8988T (cell line): Measurements from ENCODE around the gene KATNIP.
"Not testable (repeated sequence)": the region's sequence is repeated elsewhere in the genome, so short reads cannot be mapped to it uniquely, and the experiment has no call there.

Experiments used
- DNase-seq: peaks from one replicate; pipeline ENCODE4 v3.0.0; 2011

The KATNIP gene

DNA sequence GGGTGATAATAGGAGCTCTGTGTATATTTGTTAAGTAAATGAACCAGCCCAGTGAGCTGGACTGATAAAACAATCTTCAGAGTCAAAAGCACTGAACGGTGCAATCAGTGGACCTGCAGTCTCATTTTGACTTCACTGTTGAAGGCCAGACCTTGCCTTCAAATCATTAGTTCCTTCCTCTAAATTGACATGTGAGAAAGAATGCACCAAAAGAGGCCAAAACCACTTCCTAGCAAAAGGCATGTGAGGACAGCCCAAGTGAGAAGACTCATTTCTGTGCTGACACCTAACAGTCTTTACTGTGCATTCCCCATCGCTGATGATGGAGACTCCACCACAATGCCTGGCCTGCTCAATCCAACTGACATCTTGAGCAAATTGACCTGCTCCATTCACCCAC lies 10.8 kb upstream of the KATNIP start:
- DNase-seq, result no peak

DNA sequence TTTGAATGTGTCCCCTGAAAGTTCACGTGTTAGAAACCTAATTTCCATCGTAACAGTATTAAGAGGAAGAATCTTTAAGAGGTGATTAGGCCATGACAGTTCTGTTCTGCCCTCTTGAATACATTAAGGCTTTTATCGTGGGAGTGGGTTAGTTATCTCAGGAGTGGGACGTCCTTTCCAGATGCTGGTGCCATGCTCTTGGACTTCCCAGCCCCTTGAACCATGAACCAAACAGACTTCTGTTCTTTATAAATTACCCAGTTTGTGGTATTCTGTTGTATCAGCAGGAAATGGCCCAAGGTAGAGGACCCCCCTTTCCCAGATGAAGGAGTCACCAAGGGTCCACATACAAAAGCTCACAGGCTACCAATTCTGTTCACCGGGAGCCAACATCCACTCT lies 10.3 kb upstream of the KATNIP start:
- DNase-seq, result no peak

DNA sequence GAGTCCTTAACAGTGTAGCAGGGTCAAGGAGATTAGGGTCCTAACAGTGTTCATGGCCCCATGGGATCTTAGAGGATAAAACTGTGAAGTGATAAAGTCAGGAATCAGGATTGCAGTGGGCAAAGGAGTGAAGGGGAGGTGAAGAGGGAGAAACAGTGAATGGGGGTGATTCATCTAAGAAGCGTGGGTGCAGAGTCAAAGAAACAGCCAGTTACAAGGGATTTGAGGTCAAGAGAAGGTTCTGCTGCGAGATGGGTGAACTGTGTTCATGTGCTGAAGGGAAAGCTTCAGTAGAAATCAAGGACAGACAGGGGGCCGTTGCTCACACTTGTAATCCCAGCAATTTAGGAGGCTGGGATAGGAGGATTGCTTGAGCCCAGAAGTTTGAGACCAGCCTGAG lies 6.1 kb upstream of the KATNIP start:
- no peak for DNase-seq

DNA sequence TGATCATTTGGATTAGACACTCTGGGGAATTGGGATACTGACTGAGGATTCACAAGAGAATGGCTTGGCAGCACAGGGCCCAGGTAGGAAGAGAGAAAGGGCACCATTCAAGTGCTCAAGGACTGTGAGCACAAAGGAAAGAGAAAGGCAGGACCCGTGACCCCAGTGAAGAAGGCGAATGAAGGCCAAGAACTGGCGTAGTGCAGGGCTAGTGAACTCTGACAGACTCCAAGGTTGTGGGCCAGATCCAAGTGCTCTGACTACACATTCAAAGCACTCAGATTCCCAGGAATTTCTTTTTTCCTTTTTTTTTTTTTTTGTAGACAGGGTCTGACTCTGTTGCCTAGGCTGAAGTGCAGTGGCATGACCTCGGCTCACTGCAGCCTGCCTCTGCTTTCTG lies 5.3 kb upstream of the KATNIP start:
- no peak for DNase-seq

DNA sequence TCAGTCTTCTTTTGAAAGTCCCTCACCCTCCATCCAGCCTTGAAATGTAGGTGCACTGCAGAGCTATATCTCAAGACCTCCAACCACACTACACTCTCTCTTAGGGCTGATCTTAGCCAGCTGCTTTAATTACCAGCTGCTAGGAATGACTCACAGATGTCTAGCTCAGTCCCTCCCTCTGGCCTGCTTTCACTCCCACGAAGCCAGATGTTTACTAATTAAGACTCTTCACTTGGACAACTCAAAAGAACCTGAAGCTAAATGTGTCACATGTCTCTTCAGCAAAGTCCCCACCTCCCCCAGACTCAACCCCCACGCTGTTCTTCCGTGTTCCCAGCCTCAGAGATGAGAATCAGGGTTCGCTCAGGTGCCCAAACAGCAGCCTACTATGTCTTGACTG lies 2.8 kb upstream of the KATNIP start:
- no peak for DNase-seq

DNA sequence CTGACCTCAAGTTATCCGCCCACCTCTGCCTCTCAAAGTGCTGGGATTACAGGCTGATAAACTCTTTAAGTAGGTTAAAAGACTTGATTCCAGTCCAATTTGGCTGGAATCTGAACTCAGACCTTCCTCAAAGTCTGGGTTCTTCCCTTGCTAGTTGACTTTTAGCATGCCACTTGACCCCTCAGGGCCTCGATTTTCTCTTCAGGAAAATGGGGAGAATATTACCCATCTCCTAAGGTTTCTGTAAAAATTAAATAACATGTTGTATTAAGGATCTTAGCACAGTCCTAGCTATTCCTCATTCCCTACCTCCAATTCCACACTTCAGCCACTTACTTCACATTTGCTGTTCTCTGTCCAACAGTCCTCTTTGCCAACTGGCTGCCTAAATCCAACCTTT lies 2.1 kb upstream of the KATNIP start:
- DNase-seq, result no peak

DNA sequence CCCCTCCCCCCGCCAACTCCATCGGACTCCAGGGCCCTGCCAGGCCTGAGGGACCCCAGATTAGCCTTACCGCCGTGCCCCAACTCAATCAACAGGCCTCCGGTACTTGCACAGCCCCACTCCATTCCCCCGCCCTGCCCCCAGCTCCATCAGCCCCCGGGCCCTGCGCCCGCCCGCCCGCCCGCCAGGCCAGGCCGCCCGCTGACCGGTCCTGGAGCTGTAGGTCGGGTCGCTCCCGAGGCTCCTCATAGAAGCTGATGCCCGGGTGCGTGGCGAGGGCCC lies 539 bp upstream of the KATNIP start:
- no peak for DNase-seq

DNA sequence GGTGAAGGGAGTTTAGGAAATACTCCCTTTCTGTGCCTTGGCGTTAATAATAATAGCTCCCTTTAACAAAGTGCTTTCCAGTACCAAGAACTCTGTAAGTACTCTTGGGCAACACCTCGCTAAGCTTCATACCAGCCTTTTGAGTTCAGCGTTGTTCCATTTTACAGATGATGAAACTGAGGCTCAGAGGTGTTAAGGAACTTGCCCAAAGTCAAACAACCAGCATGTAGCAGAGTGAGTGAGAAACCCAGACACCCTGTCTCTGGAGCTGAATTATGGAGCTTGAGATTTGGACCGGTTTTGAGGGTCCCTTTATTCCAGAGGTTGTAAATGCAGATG lies 607 bp downstream of the KATNIP start:
- DNase-seq, result no peak

DNA sequence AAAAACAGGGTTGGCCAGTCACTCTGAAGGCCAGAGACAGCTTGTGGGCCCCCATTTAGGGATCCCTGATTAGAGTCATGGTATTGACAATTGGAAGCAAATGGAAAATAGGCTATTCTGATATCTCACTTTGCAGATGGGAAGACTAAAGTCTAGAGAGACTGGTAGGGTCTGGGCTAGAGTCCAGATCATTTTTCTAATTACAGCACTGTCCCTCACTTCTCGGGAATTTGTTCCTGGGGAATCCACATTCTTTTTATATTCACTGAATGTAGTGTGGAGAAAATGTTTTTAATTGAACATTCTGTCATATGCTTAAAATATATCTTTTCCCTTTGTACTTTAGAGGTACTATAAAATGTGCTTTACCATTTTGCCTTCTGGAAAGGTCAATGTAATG lies 1.1 kb downstream of the KATNIP start:
- DNase-seq, result no peak

DNA sequence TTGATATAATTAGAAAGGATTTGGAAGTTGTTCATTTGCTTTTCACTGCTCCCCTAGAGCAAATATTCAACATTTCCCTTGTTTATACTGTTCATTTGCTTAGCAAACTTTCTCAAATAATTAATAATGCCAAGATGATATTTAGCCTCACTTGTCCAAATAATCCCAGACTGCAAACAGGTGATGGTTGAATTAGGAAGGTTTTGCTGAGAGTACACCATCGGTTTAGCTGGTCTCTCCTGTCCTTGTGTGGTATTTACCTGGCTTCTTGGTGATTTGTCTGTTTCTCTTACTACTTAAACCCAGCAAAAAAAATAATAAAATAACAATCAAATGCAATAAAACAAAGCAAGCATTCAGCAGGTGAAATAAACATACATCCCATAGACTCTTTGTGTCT lies 6.5 kb downstream of the KATNIP start:
- DNase-seq, result no peak

DNA sequence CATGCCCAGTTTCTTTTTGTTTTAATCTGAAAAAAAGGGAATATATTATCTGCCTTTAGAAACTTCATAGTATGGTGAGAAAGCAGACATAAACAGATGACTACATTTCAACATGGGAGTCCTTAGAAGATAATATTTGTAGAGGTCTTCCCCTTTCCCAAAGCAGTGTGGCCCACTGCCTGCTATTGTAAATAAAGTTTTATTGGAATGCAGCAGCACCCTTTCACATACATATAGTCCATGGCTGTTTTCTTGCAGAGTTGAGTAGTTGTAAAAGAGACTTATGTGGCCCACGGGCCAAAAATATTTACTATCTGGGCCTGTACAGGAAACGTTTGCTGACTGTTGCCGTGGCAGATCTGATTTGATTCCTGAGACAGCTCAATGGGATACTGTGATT lies 8.5 kb downstream of the KATNIP start:
- DNase-seq, result no peak

DNA sequence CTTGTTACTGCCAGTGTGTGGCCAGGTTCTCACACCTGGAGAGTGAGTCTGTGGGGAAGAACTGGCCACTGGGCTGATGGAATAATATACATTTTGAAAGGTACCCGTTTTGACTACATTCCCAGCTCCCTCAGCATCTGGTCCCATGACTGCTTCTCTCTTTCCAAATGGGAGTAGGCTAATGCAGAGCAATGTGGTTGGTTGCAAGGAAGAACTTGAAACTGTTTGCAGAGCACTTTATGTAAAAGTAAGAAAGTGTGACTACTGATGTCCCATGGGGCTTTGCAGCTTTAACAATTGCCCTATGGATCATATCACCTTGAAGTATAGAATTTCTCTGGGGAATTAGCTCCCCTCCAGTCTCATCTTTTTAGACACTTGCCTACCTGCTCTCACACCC lies 9.0 kb downstream of the KATNIP start:
- no peak for DNase-seq

DNA sequence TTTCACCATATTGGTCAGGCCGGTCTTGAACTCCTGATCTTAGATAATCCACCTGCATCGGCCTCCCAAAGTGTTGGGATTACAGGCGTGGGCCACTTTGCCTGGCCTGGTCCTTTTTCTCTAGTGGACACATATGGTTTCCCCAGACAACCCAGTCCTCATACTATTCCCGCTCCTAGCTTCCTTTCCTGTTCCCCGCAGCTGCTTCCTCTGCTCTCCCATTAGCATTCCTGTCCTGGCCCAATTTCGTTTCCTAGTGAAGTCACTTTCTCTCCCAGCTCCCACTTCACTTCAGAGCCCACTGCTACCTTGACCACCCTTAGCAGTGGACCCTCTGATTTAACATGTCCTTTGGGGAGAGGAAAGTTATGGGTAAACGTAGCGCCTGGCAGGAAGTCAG lies 11.3 kb downstream of the KATNIP start:
- no peak for DNase-seq

DNA sequence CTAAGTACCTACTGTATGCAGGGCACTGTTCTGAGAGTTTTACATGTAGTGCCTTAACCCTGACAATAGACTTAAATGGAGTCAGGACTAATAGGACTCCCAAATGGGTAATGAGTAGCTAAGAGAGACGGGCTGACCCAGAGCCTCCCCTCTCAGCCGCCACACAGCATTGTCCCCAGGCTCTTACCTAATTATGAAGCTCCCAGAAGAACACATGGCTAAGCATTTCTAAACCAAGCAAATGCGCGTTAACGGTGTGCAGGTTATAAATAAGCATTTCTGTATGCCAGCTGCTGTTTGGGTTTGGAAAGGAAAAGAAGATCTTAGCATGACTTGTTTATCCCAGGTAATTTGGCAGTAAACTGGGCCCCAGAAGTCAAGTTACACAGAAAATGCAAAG lies 14.3 kb downstream of the KATNIP start:
- DNase-seq, result no peak

DNA sequence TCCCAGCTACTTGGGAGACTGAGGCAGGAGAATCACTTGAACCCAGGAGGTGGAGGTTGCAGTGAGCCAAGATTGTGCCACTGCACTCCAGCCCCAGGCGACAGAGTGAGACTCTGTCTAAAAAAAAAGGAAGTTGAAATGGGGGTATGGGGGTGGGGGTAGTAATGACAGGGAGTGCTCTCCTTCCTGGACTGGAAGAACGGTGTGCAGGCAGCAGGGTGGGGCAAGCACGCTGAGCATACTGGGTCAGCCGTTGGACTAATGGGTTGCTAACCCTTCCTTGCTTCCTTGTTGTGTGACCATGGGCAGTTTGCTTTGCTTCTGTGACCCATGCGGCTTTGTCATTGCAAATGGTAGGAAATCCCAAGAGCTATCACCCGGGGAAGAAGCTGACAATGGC lies 16.5 kb downstream of the KATNIP start:
- no peak for DNase-seq

DNA sequence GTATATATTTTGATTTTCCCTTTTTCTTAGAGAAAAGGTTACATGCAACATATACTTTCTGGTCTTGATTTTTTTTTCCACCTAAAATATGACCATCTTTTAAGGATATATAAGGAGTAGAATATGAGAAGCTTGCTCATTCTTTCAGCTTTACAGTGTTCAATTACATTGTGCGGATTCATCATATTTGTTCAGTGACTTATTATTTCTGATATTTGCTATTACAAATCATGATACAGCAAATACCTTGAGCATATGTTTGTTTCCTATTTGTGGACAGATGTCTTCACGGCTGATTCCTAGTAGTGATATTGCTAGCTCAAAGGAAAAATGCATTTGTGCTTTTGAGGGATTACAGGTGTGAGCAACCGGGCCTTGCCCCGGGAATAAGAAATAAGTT lies 18.1 kb downstream of the KATNIP start:
- no peak for DNase-seq

DNA sequence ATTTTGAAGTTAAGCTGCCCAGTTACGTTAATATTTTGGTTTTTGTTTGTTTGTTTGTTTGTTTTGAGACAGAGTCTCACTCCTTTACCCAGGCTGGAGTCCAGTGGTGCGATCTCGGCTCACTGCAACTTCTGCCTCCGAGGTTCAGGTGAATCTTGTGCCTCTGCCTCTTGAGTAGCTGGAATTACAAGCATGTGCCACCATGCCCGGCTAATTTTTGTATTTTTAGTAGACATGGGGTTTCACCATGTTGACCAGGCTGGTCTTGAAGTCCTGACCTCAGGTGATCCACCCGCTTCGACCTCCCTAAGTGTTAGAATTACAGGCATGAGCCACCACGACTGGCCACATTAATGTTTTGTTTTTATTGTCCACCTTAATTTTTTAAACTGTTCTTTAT lies 21.0 kb downstream of the KATNIP start:
- not testable (repeated sequence) for DNase-seq

DNA sequence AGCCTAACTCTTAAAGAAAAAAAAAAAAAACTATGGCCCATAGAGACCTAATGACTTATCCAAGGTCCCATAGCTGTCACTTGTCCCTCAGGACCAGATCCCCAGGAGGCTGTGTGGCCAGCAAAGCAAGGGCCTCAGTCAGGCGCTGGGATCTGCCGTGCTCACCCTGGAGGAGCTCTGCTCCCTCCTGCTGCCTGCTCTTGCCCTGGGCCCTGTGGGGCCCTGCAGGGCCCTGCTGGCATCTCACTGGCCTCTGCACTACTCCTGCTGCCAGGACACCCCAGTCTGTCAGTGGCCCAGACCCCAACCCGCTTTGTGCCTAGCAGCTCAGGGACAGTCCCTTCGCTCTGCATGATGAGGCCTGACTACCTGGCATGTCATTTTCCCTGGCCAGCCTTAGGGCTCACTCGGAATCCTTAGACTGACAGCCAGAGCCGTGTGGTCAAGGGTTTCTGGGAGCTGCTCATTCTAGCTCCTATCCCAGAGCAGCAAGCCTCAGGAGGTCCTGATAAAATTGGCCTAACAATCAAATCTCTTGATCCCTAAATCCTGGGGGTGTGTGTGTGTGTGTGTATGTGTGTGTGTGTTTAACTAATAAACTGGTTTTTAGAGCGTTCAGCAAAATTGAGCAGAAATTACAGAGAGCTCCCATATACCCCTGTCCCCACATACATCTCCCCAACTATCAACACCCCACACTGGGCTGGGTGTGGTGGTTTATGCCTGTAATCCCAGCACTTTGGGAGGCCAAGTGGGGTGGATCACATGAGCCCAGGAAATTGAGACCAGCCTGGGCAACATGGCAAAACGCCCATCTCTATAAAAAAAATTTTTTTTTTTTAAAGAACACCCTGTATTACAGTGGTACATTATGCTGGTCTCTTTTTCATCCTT lies 21.7 kb downstream of the KATNIP start:
- DNase-seq, result no peak

DNA sequence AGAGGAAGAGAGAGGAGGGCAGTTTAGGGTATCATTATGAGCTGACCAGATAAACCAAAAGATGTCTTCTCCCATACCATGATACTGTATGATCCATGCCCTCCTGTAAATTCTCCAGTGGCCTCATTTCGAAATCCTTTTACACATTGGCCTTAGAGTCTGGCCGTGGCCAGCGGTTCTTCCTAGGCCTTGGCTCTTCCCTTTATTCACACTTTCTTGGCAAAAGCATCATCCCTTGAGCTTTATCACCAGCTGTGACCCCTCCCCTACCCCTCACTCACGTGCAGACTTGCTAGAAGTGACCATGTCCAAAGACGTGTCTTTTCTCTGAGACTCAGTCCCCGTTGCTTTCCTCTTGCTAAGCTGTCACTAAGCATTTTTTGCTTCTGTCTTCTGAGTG lies 22.8 kb downstream of the KATNIP start:
- no peak for DNase-seq

DNA sequence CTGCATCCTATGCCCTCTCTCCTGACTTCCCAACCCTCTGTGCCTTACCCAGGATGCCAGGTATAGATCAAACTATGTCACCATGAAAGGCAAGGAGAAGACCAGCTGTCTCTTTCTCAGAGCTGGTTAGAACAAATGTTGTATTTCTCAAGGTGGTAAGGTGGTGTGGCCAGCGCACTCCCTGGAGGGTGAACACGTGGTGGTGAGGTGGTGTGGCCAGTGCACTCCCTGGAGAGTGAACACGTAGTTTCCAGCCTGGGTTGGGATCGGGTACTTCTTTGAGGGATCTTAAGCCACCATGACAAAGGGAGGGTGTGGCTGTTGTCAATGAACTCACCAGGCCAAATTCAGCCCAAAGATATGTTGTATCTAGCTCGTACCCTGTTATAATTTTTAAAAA lies 26.8 kb downstream of the KATNIP start:
- DNase-seq, result no peak

DNA sequence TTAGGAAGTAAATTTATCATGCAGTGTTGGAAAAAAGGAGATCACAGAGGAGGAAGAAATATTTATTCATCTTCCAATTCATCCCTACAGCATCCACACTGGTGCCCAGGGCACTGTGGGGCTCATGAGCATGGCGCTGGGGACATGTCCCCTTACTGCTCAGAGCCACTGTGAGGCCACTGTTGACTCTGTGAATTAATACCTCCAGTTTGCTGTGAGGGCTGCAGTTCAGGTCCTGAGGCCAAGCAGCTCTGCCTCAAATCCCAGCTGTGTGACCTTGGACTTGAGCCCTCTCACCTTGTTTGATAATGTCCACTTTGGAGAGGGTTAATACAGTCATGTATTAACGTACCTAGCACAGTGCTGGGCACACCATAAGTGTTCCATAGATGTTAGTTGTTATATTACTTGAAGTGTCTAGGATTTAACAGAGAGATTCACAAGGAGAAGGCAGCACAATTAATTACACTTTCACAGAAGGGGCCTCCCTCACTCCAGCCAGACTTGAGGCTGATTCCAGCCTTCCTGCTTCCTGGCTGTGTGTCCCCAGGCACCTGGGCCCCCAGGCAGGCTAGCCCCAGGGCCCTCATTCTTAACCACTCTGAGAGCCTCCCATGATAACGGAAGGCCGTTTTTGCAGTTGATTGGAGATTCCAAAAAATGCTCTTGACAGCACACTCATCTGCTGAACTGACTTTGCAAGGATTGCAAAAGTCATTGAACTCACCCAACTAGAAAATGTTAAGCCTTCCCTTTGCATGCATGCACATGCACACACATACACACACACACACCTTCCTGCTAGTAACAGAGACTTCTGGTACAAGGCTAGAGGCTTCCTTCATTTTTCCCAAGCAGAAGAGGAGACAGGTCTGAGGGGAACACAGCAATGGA lies 29.4 kb downstream of the KATNIP start:
- DNase-seq, result no peak

DNA sequence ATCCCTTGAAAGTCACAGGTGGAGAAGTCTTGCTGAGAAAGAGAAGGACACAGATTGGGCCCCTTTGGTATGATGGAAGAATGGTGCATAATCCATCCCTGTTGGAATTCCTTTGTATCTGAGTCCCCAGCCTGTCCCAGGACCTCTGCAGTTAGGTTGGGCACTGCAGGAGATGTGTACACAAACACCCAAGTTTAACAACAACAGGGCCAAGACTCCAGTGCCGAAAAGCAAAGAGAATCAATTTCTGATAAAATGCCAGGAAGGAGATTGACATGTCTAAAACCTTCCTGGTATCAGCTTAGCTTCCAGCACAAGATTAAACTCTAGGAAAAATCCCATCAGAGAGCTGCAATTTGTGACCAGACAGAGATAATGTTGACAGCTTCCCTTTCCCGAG lies 32.9 kb downstream of the KATNIP start:
- DNase-seq, result no peak

DNA sequence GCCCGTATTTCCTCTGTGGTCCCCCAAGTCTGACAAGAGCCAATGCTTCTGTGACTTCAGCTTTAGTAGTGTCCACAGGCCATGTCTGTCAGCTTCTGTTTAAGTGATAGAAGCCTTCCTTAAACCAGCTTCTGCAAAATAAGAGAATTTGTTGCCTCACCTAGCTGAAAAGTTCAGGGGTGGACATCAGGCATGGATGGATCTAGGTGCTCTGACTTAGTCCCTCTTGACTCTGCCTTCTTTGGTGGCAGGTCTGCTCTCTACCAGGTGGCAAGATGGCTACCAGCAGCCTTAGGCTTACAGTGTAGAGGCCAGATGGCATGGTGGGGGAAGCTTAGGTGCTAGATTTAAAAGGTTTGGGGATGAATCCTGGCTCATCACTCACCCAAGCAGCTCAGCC lies 33.7 kb downstream of the KATNIP start:
- no peak for DNase-seq

DNA sequence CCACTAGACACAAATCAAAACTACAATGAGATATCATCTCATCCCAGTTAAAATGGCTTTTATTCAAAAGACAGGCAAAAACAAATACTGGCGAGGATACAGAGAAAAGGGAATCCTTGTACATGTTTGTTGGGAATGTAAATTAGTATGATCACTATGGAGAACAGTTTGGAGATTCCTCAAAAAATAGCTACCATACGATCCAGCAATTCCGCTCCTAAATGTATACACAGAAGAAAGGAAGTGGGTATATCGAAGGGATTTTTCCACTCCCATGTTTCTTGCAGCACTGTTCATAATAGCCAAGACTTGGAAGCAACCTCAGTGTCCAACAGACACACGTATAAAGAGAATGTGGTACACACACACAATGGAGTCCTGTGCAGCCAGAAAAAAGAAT lies 35.3 kb downstream of the KATNIP start:
- no peak for DNase-seq

DNA sequence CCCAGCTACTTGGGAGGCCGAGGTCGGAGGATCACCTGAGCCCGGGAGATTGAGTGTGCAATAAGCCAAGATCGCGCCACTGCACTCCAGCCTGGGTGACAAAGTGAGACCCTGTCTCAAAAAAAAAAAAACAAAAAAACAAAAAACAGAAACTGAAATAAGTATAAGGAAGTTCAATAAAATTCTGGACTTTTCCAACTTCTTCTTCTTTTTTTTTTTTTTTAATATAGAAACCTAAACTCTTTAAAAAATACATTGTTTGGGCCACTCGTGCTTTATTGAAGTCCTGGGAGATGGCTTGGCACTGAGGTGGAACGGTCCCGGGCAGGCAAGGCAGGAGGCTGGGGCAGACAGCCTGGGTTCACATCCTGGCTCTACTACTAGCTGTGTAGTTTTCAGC lies 36.8 kb downstream of the KATNIP start:
- DNase-seq, result no peak
